ENCODE data around the gene SEMA3E.

The SEMA3E gene

DNA sequence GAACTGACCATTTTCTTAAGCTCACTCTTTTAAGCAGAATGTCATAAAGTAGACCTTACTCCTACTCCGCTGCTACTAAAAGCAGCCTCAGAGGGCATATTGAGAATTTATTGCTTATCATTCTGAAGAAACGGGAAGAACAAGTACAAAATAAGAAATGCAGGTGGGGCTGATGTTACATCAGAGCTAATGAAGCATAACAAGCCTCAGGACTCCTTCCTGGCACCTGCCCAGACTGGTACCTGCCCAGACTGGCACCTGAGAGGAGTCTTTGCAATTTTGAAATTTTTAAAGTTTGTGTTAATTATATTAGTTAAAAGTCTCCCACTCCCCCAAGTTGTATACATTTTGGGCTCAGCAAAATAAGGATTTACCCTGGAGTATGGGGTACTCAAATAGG lies 162.4 kb downstream of the SEMA3E start:
- DNase-seq (ENCODE audit: low read depth in 2 of 2), result no peak
- TF ChIP-seq, protein P1, sequence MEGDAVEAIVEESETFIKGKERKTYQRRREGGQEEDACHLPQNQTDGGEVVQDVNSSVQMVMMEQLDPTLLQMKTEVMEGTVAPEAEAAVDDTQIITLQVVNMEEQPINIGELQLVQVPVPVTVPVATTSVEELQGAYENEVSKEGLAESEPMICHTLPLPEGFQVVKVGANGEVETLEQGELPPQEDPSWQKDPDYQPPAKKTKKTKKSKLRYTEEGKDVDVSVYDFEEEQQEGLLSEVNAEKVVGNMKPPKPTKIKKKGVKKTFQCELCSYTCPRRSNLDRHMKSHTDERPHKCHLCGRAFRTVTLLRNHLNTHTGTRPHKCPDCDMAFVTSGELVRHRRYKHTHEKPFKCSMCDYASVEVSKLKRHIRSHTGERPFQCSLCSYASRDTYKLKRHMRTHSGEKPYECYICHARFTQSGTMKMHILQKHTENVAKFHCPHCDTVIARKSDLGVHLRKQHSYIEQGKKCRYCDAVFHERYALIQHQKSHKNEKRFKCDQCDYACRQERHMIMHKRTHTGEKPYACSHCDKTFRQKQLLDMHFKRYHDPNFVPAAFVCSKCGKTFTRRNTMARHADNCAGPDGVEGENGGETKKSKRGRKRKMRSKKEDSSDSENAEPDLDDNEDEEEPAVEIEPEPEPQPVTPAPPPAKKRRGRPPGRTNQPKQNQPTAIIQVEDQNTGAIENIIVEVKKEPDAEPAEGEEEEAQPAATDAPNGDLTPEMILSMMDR (IDR thresholded peaks at IDR 0.05; ENCODE audit: low read depth, low read length), result no peak
- no peak overlapping the region for H3K4me3 ChIP-seq (replicated peaks in 1 of 2; ENCODE audit: low read depth in 2 of 2, low read length in 2 of 2)

DNA sequence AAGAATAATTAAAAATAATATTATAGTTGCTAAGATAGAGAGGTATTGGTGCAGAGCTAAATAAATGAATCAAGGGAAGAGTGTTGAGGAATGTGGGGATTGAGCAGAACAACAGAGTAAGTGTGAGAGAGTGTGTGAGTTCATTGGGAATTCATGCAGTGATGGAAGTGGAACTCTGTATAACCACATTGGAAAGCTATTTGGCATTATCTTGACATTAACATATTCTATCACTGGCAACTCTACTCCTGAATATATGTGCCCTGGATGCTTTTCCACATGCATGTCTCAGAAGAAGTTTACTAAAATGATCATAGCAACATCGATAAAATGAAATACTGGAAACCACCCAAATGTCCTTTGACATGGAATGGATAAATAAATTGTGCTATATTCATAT lies 164.1 kb downstream of the SEMA3E start:
- H3K4me3 ChIP-seq (replicated peaks in 1 of 2; ENCODE audit: low read depth in 2 of 2, low read length in 2 of 2), result no peak overlapping the region
- DNase-seq (ENCODE audit: low read depth in 2 of 2), result no peak
- TF ChIP-seq, protein P1 (IDR thresholded peaks at IDR 0.05; ENCODE audit: low read depth, low read length), result no peak

DNA sequence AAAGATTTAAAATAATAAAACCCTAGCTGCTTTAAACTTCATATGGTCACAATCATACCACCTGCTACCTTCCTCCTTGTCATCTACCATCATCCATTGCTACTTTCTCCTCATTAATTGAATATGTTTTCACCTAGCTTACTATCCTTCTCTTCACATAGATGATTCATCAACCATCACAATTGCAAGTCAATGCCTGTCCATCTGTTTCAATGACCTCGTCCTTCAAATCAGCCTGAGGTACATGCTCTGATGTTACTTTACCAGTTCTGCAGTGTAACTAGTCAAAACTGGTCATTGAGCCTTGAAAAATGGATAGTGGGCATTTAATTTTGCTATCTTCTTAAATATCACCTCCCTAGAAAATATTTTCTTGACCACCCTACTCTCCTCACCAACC lies 164.7 kb downstream of the SEMA3E start:
- TF ChIP-seq, protein P1 (IDR thresholded peaks at IDR 0.05; ENCODE audit: low read depth, low read length), result no peak
- no peak for DNase-seq (ENCODE audit: low read depth in 2 of 2)
- no peak overlapping the region for H3K4me3 ChIP-seq (replicated peaks in 1 of 2; ENCODE audit: low read depth in 2 of 2, low read length in 2 of 2)

DNA sequence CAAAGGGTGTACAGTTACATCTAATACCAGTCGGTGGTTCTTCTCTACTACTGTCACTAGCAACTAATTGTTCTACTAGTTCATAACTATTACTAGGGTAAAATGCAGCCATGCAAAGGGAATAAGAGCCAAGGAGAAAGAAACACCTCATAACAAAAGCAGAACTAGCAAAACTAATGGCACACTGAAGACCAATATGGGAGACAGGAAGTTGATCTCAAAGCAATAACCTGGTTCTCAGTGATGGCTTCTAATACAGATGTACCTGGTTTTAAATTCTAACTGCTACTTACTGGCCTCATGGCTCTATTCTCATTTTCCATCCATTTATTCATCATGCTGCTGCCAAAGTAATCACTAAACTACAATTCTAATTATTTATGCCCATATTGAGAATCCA lies 170.3 kb downstream of the SEMA3E start:
- H3K4me3 ChIP-seq (replicated peaks in 1 of 2; ENCODE audit: low read depth in 2 of 2, low read length in 2 of 2), result no peak overlapping the region
- no peak for DNase-seq (ENCODE audit: low read depth in 2 of 2)
- TF ChIP-seq, protein P1 (IDR thresholded peaks at IDR 0.05; ENCODE audit: low read depth, low read length), result no peak

DNA sequence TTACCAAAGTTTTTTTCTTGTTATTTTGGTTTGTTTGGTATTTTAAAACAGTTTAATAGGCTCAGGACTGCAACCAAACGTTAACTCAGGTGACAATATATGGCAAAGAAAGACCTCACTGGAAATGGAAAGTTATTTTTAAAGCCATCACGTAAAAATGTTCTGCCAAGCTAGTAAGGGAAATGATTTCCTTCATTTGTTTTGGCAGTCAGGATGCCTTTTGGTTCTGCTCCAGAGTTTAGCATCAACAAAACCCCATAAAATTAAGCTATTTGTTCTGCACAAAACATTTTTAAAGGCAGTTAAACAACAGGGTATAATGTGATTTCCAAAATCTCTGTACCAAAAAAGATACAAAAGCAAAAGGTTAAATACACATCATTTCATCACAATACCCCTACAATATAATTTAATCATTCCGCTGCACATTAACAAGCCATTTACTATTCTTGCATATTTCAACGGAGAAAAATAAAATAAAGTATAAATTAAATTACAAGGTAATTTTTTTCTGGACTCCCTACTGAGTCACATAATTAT lies 172.4 kb downstream of the SEMA3E start:
- TF ChIP-seq, protein P1 (IDR thresholded peaks at IDR 0.05; ENCODE audit: low read depth, low read length), result no peak
- H3K4me3 ChIP-seq (replicated peaks in 1 of 2; ENCODE audit: low read depth in 2 of 2, low read length in 2 of 2), result no peak overlapping the region
- DNase-seq (ENCODE audit: low read depth in 2 of 2), result no peak

DNA sequence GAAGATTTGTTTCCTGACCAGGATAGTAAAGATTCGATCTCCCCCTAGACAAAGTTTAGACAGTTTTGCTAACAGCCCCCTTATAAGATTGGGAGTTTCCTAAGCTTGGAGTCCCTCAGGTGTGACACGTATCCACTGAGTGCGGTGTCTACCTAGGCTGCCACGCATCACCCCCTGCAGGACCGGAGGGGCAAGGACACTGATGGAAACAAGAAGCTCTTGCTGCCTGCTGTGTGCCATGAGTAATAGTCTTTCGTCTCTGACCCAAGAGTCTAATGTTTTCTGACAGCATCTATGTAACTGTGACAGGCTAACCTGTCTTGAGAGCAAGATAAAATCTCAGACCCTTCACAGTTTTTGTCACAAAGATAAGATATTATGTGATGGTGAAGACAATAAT lies 173.5 kb downstream of the SEMA3E start:
- no peak for DNase-seq (ENCODE audit: low read depth in 2 of 2)
- no peak overlapping the region for H3K4me3 ChIP-seq (replicated peaks in 1 of 2; ENCODE audit: low read depth in 2 of 2, low read length in 2 of 2)
- TF ChIP-seq, protein P1 (IDR thresholded peaks at IDR 0.05; ENCODE audit: low read depth, low read length), result peak; percentile 17

DNA sequence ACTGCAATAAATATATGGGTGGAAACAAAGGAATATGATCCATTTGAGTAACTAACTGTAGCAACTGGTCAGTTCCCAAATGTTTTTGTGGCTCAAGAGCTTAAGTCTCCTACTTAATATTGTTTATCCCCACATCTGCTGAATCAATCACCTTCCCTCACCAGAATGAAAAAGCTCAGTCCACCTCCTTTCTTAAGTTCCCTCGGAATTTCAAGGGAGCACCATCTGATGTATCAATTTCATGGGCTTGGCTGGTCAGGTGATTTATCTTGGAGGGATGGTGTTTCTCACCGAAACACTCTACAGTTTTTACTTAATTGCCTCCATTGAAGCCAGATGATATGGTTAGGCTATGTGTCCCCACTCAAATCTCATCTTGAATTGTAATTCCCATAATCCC lies 176.6 kb downstream of the SEMA3E start:
- no peak overlapping the region for H3K4me3 ChIP-seq (replicated peaks in 1 of 2; ENCODE audit: low read depth in 2 of 2, low read length in 2 of 2)
- TF ChIP-seq, protein P1 (IDR thresholded peaks at IDR 0.05; ENCODE audit: low read depth, low read length), result no peak
- DNase-seq (ENCODE audit: low read depth in 2 of 2), result no peak
